SKM-1 treated with dmso at 0.1 percent for 144 hours (cell line): ENCODE measurements around the gene BMP8B.
"Not testable (repeated sequence)": the region's sequence is repeated elsewhere in the genome, so short reads cannot be mapped to it uniquely, and the experiment has no call there.

Source experiments
- DNase-seq: peaks from one replicate; lab custom pipeline; 2025; ENCODE audit not compliant: unreplicated experiment; lab: John Stamatoyannopoulos, UW

BMP8B gene

GRCh38 chr1:39778463-39779099 lies 10.1 kb downstream of the BMP8B start:
- not testable (repeated sequence) for DNase-seq

- DNase-seq, result not testable (repeated sequence)
Observed at GRCh38 chr1:39777896-39778295, 10.8 kb downstream of the BMP8B start.

- DNase-seq, result no peak
Observed at GRCh38 chr1:39777306-39777705, 11.4 kb downstream of the BMP8B start.

- DNase-seq, result no peak
Observed at GRCh38 chr1:39776886-39777285, 11.8 kb downstream of the BMP8B start.

- no peak for DNase-seq
Observed at GRCh38 chr1:39776400-39776713, 12.3 kb downstream of the BMP8B start.

GRCh38 chr1:39775676-39776399 lies 12.8 kb downstream of the BMP8B start:
- not testable (repeated sequence) for DNase-seq

GRCh38 chr1:39775141-39775540 lies 13.5 kb downstream of the BMP8B start:
- not testable (repeated sequence) for DNase-seq

GRCh38 chr1:39773369-39773979 lies 15.2 kb downstream of the BMP8B start:
- not testable (repeated sequence) for DNase-seq

GRCh38 chr1:39771022-39771532 lies 17.6 kb downstream of the BMP8B start, which contains the start of gene OXCT2:
TSS of gene OXCT2 (minus strand) at chr1:39771348. CDS start at chr1:39771255, 93 bp downstream.
- not testable (repeated sequence) for DNase-seq

- not testable (repeated sequence) for DNase-seq
Observed at GRCh38 chr1:39770100-39771021, 18.3 kb downstream of the BMP8B start.

GRCh38 chr1:39769502-39769901 lies 19.2 kb downstream of the BMP8B start:
- DNase-seq, result not testable (repeated sequence)

GRCh38 chr1:39766466-39766865 lies 22.2 kb downstream of the BMP8B start:
- DNase-seq, result not testable (repeated sequence)

GRCh38 chr1:39764512-39764911 lies 24.2 kb downstream of the BMP8B start:
- DNase-seq, result not testable (repeated sequence)

- not testable (repeated sequence) for DNase-seq
Observed at GRCh38 chr1:39763619-39764374, 24.9 kb downstream of the BMP8B start.

GRCh38 chr1:39762550-39763540 lies 25.8 kb downstream of the BMP8B start:
- no peak for DNase-seq

GRCh38 chr1:39761557-39762260 lies 27.0 kb downstream of the BMP8B start:
- DNase-seq, result no peak

GRCh38 chr1:39761016-39761415 lies 27.6 kb downstream of the BMP8B start:
- no peak for DNase-seq
